Measurements from ENCODE around the gene COX7C. TPM values are rescaled to one million over a fixed set of nuclear protein-coding genes. Genes with fewer than 3 reads are reported as not detected.

The COX7C gene
- polyA plus RNA-seq, 3 donors = 342 to 575 (median 508) TPM

DNA sequence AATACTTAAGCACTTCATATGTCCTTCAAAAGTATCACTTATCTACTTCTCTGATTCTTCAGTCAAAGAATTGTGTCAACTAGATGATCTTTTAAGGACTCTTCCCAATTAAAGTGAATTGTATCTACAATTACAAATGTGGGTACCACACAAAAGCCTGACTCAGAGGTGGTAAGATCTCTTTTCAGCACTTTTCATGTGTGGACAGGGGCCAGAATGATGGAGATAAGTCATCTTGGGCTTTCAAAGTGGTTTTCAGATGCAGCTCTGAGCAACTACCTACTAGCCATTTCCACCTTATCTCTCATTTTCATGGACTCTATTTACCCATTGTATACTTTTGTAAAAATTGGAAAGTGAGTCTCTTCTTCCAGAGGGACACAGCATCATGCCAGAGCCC lies 8.4 kb downstream of the COX7C start:
- peaks cover 2 to 5% of the 10 kb centered on the region in 2 donors for H3K27me3 ChIP-seq (ENCODE audit: control insufficient read depth in 2 of 2, insufficient read depth in 2 of 2, low read length in 2 of 2)
- Mint-ChIP-seq H3K27ac (no peak overlapping the region), H3K4me3 (no peak overlapping the region), H3K36me3 (peaks cover 15 to 17% of the 10 kb centered on the region in 2 donors), H3K4me1 (peaks cover 4% of the 10 kb centered on the region), H3K27me3 (ENCODE audit: low read depth in 3 of 3) (peaks cover 2 to 8% (median 7%) of the 10 kb centered on the region in 3 donors), H3K9me3 (peaks cover 0 to 2% (median 0%) of the 10 kb centered on the region in 7 donors)
- H2AFZ ChIP-seq (ENCODE audit: insufficient read depth, low read depth, low read length, poor library complexity, severe bottlenecking) = no peak overlapping the region
- H3K4me3 ChIP-seq (replicated peaks in 1 of 3; ENCODE audit: low read depth in 2 of 3, low read length in 3 of 3) = no peak overlapping the region
- no peak overlapping the region for H3K9ac ChIP-seq (ENCODE audit: insufficient read depth, low read length, poor library complexity, severe bottlenecking)
- no peak overlapping the region for H3K27ac ChIP-seq (ENCODE audit: low read depth in 1 of 2, low read length in 2 of 2)
- no peaks in the 10 kb centered on the region for H3K79me2 ChIP-seq (ENCODE audit: insufficient read depth, low read length)
- intact Hi-C loops (cut with micrococcal nuclease) = no loop called here
- TF ChIP-seq, protein P1, sequence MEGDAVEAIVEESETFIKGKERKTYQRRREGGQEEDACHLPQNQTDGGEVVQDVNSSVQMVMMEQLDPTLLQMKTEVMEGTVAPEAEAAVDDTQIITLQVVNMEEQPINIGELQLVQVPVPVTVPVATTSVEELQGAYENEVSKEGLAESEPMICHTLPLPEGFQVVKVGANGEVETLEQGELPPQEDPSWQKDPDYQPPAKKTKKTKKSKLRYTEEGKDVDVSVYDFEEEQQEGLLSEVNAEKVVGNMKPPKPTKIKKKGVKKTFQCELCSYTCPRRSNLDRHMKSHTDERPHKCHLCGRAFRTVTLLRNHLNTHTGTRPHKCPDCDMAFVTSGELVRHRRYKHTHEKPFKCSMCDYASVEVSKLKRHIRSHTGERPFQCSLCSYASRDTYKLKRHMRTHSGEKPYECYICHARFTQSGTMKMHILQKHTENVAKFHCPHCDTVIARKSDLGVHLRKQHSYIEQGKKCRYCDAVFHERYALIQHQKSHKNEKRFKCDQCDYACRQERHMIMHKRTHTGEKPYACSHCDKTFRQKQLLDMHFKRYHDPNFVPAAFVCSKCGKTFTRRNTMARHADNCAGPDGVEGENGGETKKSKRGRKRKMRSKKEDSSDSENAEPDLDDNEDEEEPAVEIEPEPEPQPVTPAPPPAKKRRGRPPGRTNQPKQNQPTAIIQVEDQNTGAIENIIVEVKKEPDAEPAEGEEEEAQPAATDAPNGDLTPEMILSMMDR (IDR thresholded peaks at IDR 0.05) = no peak
- H3K4me1 ChIP-seq (ENCODE audit: control insufficient read depth in 1 of 2, insufficient read depth in 2 of 2, low read length in 2 of 2) = no peaks in the 10 kb centered on the region
- H3K9me3 ChIP-seq (replicated peaks in 1 of 2; ENCODE audit: control insufficient read depth in 1 of 2, insufficient read depth in 1 of 2, low read length in 2 of 2) = no peaks in the 10 kb centered on the region
- H3K4me2 ChIP-seq (replicated peaks; ENCODE audit: extremely low read depth, low read length, poor library complexity, severe bottlenecking) = no peak overlapping the region
- H3K36me3 ChIP-seq (replicated peaks in 1 of 2; ENCODE audit: control insufficient read depth in 1 of 2, insufficient read depth in 2 of 2, low read length in 2 of 2) = peaks cover 14 to 16% of the 10 kb centered on the region in 2 donors
- DNase-seq = no peak
- H4K20me1 ChIP-seq (ENCODE audit: insufficient read depth, low read length) = no peaks in the 10 kb centered on the region

DNA sequence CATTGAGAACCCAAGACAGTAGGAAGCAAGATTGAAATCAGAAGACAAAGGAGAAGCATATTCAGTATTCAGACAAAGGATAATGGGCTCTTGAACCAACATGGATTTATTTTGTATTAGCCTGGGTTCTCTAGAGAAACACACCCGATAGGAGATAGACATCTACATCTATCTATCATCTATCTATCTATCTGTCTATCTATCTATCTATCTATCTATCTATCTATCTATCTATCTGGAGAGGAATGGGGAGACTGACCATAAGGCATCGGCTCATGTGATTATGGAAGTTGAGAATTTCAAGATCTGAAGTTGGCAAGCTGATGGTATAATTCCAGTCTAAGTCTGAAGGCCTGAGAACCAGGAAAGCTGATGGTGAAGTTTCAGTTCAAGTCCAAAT lies 13.4 kb downstream of the COX7C start:
- peaks cover 0 to 4% (median 2%) of the 10 kb centered on the region in 7 donors for H3K9me3 Mint-ChIP-seq
- DNase-seq = no peak
- Histone ChIP-seq H3K9ac (ENCODE audit: insufficient read depth, low read length, poor library complexity, severe bottlenecking) (no peak overlapping the region), H3K4me2 (replicated peaks; ENCODE audit: extremely low read depth, low read length, poor library complexity, severe bottlenecking) (no peak overlapping the region), H3K4me1 (ENCODE audit: control insufficient read depth in 1 of 2, insufficient read depth in 2 of 2, low read length in 2 of 2) (no peaks in the 10 kb centered on the region), H3K27me3 (ENCODE audit: control insufficient read depth in 2 of 2, insufficient read depth in 2 of 2, low read length in 2 of 2) (peaks cover under 1 to 5% of the 10 kb centered on the region in 2 donors), H2AFZ (ENCODE audit: insufficient read depth, low read depth, low read length, poor library complexity, severe bottlenecking) (no peak overlapping the region), H4K20me1 (ENCODE audit: insufficient read depth, low read length) (no peaks in the 10 kb centered on the region), H3K9me3 (replicated peaks in 1 of 2; ENCODE audit: control insufficient read depth in 1 of 2, insufficient read depth in 1 of 2, low read length in 2 of 2) (no peaks in the 10 kb centered on the region), H3K4me3 (replicated peaks in 1 of 3; ENCODE audit: low read depth in 2 of 3, low read length in 3 of 3) (no peak overlapping the region), H3K27ac (ENCODE audit: low read depth in 1 of 2, low read length in 2 of 2) (no peak overlapping the region), H3K79me2 (ENCODE audit: insufficient read depth, low read length) (no peaks in the 10 kb centered on the region), H3K36me3 (replicated peaks in 1 of 2; ENCODE audit: control insufficient read depth in 1 of 2, insufficient read depth in 2 of 2, low read length in 2 of 2) (no peaks in the 10 kb centered on the region)
- H3K4me1 Mint-ChIP-seq = no peaks in the 10 kb centered on the region
- intact Hi-C loops (cut with micrococcal nuclease) = no loop called here
- peak overlapping the region in 1 of 7 donors; percentile 3 for H3K27ac Mint-ChIP-seq
- no peaks in the 10 kb centered on the region for H3K36me3 Mint-ChIP-seq
- H3K27me3 Mint-ChIP-seq (ENCODE audit: low read depth in 3 of 3) = peaks cover 2 to 9% (median 5%) of the 10 kb centered on the region in 3 donors
- TF ChIP-seq, protein P1 (IDR thresholded peaks at IDR 0.05) = no peak
- H3K4me3 Mint-ChIP-seq = no peak overlapping the region
- WGBS (ENCODE audit: insufficient coverage) = no CpG with 5 or more reads among the region's 2 CpGs

All from CD14-positive monocyte (primary cell).